ENCODE measurements around the gene NMRK2. TPM values are rescaled to one million over a fixed set of nuclear protein-coding genes. Genes with fewer than 3 reads are reported as not detected.
"Not testable (repeated sequence)": the region's sequence is repeated elsewhere in the genome, so short reads cannot be mapped to it uniquely, and the experiment has no call there.

The NMRK2 gene
- total RNA-seq, 1 donor from 2014 or later, result not detected

DNA sequence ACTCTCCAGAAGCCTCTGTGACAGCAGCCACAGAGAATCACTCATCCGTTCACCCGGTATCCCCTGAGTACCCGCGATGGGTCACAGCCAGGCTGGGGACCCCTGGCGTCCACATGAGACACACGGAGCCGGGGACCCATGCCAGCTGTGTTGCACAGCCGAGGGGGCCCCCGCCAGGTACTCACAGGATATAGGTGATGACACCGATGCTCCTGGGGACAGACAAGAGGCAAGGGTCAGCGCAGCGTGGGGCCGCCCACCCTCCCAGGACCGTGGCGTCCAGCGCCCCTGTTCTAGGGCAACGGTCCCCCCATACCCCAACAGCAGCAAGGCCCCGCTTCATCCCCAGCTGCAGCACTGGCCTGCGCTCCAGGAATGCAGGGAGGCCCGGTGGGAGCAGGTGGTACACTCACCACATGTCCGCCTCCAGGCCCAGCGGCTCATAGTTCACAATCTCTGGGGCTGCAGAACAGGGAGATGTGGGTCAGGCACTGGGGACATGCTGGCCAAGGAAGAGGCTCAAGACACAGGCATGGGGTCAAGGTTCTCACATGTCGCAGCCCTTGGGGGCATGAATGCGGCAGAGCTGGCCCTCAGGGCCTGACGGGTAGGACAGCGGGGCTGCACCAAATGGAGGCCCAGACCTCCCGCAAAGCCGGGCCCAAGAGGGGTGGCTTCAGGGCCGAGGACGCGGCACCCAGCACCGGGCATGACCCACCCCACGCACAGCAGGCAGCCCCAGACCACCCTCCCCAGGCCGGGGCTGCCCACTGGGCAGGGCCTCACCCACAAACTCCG, 30.8 kb downstream of the NMRK2 start:
- no peak for DNase-seq (ENCODE audit: low spot score)

DNA sequence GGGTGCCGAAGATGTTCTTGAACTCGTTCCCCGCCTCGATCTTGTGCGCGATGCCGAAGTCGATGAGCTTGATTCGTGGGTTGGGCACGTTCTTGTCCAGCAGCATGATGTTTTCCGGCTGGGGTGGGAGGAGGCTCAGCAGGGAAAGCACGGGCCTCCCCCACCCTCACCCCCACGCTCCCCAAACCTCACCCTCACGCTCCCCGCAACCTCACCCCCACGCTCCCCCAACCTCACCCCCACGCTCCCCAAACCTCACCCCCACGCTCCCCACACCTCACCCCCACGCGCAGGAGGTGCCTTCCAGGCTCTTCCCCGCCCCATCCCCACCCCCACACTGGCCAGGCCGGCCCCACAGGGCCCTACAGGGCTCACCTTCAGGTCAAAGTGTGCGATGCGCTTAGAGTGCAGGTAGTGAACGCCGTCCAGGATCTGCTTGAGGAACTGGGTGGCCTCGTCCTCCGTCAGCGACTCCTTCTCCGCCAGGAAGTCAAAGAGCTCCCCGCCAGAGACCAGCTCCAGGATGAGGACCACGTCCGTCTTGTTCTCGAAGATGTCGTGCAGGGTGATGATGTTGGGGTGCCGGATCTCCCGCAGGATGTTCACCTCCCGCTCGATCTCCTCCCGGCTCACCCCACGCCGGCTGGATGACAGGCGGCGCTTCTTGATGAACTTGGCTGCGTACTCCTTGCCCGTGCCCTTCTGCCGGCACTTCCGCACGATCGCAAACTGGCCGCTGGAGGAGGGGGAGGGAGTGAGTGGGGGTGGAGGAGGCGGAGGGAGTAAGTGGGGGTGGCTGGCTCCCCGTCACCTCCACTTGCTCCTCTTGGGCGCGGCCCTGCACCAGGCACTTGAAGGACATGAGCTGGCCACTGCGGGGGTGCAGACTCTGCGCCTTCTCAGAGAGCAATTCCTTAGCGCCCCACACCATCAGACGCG, 31.7 kb downstream of the NMRK2 start:
- no peak for DNase-seq (ENCODE audit: low spot score)

DNA sequence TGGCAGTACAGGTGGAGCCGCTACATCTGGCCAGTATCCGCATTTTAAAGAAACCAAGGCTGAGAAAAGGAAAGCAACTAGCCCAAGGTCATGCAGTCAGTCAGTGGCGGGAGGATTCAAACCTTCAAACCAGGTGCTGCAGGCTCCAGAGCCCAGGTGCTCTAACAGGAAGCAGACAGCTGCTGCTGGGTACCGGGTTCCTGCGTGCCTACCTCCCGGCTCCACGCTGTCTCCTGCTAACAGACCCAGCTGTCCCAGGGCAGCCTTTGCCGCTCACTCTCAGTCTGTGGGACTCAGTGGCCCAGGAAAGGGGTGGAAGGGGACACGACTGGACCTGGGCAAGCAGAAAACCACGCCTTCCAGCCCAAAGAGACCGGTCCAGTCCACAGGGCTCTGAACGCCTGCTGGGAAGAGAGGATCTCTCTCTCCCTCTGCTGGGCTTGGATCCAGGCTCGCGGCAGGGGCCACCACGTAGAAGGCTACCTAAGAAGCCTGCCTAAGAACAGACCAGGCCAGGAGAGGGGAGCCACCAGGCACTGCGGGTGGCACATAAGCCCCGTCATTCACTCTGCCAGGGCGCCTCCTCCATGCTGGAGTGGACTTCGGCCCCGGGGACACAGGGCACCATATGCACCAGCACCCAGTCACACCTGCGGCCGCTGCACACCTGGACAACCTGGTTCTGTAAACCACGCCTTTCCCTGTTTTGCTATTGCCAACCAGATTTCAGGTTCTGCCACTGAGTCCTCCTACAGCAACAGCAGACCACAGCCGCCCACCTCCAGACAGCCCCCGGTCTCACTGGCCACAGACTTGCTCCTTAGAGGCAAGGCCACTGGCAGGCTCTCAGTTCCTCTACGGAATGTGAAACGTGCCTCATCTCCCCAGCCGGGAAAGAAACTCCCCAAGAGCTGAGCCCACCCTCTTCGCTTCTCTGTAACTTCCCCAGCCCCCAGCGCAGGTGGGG, 33.5 kb downstream of the NMRK2 start:
- DNase-seq (ENCODE audit: low spot score), result no peak

DNA sequence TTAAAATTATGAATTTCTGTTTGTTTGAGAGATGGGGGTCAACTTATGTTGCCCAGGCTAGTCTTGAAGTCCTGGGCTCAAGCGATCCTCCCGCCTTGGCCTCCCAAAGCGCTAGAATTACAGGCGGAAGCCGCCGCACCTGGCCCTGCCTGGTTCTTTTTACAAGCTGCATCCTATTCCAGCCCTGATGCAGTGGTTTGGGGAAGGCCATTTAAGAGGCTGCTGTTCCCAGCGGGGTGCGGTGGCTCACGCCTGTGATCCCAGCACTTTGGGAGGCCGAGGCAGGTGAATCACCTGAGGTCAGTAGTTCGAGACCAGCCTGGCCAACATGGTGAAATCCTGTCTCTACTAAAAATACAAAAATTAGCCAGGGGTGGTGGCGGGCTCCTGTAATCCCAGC, 35.1 kb downstream of the NMRK2 start:
- DNase-seq (ENCODE audit: low spot score), result not testable (repeated sequence)

DNA sequence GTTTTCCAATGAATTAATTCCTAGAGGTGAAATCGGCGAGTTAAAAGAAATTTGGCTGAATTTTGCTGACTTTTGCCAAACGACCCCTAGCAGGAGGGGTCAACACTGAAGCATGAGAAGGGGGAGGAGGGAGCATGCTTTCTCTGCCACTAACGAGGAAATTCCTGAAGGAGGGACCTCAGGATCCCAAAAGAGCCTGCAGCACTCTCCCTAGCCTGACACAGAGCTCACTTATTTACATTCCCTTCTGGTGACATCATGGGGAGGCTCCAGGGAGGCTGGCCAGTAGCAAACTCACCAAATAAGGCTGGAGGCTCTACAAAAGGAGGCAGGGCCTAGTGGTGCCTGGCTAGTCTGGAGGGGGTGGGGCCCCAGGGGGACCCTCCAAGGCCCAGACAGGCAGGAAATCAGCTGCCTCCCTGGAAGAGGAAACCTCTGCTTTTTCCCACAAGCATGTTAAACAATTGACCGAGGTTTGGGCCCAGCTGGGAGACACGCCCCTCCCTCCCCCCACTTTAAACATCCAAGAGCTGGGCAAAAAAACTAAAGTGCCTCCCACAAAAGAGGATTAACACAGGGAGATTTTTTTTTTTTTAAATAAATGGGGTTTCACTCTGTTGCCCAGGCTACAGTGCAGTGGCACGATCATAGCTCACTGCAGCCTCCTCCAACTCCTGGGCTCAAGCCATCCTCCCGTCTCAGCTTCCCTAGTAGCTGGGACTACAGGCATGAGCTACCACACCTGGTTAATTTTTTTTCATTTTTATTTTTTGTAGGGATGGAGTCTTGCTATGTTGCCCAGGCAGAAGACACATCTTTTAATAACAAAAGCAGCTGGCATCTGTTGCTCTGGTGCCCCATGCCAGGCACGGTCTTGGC, 35.9 kb downstream of the NMRK2 start:
- no peak for DNase-seq (ENCODE audit: low spot score)

DNA sequence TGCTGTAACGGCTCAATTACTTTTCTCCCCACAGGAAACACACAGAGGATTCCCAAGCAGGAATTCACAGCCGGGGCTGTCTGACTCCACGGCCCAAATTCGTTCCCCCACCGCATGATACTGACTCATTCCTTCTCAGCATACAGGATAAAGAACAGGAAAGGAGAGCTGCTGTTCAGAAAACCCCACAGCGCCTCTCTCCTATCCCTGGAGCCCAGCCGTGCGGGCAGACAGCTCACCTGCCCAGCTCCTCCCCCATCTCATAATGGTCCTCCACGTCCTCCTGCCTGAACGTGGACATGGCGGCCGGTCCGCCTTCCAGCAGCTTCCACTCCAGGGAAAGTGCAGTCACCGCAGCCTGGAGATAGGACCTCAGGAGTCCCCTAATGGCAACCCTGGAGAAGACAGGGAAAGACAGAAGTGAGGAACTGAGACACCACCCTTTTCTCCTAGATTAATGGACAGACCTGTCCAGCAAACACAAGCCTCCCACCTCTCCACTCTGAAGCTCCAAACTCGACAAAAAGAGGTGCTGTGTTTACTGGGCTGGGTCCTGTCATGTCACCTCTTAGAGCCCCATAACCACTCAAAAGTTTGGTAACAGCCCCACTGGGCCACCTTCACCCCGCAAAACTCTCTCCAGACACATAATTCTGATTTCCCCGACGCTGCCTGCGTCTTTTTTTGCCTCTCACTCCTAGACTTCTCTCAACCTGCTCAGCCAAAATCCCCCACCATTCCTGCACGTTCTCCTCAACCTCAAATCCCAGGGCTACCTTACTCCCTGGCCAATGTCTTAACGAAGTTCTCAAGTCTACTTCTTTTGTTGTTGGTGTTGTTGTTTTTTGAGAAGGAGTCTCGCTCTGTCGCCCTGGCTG, 36.8 kb downstream of the NMRK2 start:
- no peak for DNase-seq (ENCODE audit: low spot score)

DNA sequence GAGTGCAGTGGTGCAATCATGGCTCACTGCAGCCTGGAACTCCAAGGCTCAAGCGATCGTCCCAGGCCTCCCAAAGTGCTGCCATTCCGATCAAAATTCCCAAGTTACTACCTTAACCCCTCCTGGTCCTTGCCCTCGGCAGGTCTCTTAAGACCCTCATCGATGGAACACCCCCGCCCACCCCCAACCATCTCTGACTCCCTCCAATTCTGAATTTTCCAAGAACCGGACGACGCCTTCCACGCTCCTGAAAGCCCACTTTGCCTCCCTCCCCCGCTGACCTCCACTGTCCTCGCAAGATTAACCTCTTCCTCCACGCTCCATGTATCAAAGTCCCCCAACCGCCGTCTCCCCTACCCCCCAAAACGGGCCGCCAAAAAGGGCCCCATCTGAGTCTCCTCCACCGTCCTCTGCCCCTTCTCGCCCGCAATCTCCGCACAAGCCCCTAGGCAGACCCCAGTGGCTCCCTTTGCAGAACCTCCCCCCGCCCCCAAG, 37.5 kb downstream of the NMRK2 start:
- DNase-seq (ENCODE audit: low spot score), result no peak

DNA sequence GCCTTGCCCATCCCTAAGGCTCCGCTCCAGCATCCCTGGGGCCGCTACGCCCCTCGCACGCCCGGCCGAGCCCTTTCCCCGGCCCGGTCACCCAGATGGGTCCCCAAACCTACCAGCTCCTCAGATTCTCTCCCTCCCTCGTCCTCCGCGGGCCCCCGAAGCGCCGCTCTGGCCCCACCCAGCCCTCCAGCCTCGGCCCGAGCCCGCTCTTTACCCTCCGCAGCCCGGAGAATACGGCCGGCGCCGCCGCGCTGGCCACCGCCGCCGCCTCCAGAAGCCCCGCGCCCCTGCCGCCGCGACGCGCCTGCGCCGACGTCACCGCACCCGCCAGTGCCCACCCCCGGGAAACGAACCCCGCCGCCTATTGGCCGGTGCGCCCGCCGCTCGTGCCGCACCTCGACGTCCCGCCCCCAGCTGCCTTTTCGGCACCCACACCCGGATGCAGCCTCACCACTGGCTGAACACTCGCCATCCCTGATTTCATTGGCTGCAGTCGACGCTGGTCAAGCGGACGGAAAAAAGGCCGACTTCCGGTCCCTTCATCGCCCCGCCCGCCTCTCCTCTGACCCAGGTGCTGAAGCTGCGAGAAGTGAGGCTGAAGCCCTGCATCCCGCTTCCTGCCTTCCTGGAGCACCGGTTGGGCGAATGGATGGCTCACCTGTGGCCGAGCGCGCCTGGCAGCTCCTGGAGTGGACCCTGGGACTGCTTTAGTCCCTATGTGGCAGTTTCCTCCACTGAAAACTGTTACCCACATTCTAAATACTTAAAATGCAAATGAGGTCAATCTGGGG, 38.1 kb downstream of the NMRK2 start, which contains the start of gene DAPK3:
Gene DAPK3 (minus strand): TSS at position 292 of the 791 bp plus-strand sequence. CDS start 1,364 bp downstream, outside the sequence.
- peak; percentile 100 for DNase-seq (ENCODE audit: low spot score)

DNA sequence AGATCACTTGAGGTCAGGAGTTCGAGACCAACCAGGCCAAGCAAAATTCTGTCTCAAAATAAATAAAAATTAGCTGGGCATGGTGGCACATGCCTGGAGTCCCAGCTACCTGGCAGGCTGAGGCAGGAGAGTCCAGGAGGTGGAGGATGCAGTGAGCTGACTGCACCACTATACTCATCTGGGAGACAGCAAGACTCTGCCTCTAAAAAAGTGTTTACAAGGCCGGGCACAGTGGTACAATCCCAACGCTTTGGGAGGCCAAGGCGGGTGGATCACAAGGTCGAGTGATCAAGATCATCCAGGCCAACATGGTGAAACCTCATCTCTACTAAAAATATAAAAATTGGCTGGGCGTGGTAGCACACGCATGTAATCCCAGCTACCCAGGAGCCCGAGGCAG, 42.3 kb downstream of the NMRK2 start:
- DNase-seq (ENCODE audit: low spot score), result no peak

DNA sequence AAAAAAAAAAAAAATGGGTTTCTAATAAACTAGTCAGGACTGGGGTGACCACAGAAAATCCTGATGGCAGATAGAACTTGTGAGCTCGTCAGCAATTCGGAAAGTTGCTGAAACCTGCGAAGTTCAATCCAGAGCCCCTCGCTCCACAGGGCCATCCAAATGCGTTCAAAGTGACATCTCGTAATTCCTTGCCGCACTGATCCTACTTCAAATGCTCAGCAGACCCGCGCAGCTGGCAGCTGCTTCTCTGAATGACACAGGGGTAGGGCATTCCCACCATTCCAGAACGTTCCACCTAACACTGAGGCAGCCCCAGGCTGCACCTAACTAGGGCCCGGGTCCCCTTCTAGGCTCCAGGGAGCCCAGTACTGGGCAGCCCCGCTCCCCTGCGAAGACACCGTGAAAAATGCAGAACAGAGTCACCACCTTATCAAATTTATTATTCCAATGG, 42.8 kb downstream of the NMRK2 start:
- DNase-seq (ENCODE audit: low spot score), result no peak

DNA sequence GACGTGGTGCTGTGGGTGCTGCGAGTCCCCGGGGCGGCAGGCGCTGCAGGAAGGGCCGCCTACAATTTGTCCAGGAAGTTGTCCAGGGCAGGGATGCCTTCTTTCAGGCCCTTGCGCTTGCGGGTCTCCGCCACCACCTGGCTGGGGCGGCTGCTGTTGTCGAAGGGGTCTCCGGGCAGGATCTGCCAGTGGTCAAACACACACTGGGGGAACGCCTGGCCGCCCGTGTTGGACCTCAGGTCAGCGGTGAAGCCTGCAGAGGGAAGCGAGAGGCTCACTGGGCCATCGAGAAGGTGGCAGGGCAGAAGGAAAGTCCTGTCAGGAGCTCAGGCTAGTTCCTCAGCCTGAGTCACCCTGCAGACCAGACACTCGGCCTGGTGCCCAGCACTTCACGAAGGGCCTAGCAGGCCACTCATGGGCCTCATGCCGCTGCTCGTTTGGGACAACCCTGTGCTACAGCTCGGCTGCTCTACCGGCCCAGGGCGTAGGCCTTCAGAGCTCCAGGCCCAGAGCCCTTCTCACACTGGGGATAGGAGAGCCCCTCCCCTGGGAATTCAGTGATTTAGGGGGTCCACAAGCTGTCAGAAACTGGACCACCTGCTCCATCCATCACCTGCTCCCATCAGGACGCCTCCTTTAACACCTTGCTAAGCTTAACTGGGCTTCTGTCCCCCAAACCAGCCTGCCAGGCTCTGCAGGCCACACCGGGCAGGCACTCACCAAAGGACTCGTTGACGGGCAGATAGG, 43.8 kb downstream of the NMRK2 start:
- DNase-seq (ENCODE audit: low spot score), result no peak

DNA sequence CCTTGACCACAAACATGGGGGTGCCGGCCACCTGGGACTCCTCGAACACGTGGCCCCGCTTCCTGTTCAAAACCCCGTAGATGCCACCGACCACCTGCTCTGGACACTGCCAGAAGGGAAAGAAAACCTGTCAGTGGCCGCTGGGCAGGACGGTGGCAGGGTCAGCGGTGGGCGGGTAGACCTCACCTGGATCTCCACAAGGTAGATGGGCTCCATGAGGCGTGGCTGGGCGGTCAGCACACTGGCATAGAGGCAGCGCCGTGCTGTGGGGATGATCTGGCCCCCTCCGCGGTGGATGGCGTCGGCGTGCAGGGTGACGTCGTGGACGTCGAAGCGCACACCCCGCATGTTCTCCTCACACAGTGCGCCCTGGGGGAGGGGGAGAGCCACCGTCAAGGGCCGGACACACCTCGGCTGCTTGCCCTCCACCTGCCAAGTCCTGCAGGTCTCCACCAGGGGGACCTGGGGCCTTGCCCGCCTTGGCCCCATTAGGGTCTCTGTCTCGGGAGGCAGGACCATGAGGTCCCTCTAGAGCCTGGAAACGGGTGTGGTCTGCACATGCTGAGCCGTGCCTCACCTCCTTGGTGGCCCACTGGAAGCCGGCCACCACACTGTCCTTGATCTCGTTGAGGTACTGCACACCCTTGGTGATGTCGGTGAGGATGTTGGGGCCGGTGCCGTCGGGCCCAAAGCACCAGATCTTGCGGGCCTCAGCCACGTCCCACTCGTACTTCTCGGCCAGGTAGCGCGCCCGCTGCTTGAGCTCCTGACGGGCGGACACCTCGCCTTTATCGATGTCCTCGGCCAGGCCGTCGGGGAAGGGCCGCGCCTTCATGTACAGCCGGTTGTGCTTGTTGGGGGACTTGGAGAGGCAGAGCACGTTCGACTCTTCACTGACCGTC, 44.6 kb downstream of the NMRK2 start:
- DNase-seq (ENCODE audit: low spot score), result no peak

DNA sequence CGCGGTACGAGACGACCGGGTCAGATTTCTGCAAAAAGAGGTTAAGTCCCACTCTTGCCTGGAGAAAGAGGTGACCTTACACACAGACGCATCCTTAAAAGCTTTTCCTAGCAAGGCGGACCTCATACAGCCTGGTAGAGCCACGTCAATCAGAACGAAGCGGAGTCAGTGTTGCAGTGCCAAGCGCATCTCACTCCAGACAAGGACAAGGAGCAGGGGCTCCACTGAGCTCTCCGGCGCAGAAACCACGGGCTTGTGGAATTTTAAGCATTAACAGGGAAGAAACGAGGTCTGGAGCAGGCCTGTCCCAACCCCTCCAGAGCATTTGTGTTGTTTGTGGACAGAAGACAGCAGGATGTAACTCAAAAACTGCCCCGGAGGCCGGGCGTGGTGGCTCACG, 45.3 kb downstream of the NMRK2 start:
- no peak for DNase-seq (ENCODE audit: low spot score)

DNA sequence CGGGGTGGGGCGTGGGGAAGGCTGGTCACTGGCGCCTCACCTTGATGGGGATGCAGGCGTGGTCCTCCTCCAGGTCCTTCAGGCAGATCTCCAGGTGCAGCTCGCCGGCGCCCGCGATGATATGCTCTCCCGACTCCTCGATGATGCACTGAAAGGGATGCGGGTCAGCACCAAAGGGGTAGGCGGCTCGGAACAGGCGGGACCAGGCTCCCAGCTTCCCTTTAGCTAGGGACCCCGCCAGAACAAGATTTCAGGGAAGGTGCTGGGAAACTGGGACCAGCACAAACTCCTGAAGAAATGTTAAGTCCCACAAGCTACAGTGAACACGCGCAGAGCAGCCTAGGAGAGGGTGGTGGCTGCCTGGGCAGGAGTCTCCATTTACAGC, 46.4 kb downstream of the NMRK2 start:
- DNase-seq (ENCODE audit: low spot score), result peak; percentile 89

DNA sequence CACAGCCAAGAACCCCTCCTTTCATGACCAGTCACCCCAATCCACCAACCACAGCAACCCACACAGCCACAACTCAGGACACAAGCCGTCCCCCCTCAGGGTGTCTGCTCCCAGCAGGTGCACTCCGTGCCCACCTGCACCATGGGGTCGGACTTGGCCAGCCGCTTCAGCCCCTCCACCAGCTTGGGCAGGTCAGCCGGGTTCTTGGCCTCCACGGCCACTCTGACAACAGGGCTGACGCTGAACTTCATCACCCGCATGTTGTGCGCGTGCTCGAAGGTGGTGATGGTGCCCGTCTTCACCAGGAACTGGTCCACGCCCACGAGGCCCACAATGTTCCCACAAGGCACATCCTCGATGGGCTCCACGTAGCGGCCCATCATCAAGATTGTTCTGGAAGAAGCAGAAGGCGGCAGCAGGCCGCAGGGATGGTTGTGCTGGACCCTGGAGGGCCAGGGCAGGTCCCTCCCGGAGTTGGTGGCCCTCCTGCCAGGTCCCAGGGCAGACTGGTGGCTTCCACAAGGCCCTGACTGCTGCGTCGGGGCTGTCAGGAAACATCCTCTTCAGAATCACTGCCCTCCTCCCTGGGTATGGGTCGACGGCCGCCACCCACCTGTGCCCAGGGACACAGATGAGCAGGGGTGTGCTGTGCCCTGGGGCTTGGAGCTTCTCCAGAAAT, 46.9 kb downstream of the NMRK2 start:
- no peak for DNase-seq (ENCODE audit: low spot score)
